Inferior parietal cortex (tissue), 1 donor: ENCODE data around the gene SSR1.
A peak's percentile ranks its signal among the peaks of the same experiment; 100 is the strongest.
"Not testable (repeated sequence)": the region's sequence is repeated elsewhere in the genome, so short reads cannot be mapped to it uniquely, and the experiment has no call there.

ENCODE experiments used
- DNase-seq: peaks from one replicate; pipeline ENCODE4 v3.0.0-alpha.2; 2016; ENCODE audit errors: extremely low spot score

SSR1 gene

DNA sequence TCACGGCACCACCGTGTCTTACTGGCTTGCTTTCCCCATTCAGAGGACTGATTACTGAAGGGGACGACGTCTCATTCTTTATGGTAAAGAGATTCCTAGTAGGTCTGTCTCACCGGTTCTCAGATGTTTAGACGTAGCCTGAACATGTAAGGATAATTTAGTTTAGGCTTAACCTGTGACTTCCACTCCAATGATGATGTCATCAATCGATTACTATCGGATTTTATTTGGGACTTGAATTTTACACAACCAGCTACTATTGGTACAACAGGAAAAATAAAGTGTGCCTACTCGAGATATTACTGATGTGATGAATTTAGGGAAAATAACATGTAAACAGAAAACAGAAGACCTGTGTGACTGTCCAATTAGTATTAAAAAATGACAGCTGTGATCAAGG is 4.5 kb upstream of the SSR1 start:
- DNase-seq: no peak

DNA sequence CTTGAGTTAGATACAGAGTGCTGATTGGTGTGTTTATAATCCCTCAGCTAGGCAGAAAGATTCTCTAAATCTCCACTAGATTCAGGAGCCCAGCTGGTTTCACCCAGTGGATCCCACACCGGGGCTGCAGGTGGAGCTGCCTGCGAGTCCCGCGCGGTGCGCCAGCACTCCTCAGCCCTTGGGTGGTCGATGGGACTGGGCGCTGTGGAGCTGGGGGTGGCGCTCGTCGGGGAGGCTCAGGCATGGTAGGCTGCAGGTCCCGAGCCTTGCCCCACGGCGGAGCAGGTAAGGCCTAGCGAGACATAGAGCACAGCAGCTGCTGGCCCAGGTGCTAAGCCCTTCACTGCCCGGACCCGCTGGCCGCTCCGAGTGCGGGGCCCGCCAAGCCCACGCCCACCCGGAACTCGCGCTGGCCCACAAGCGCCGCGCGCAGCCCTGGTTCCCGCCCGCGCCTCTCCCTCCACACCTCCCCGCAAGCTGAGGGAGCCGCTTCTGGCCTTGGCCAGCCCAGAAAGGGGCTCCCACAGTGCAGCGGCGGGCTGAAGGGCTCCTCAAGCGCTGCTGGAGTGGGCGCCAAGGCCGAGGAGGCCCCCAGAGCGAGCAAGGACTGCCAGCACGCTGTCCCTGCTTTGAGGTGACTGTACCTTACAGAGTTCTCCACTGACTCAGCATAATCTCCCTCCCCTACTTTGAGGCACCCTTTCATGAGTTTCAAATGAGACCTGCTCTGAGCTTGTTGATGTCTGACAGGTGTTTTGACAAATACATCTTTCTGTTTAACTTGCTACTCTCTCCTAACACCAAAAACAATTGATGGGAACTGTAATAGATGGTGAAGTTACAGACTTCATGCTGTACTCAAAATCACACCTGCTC is 3.9 kb upstream of the SSR1 start:
- no peak for DNase-seq

DNA sequence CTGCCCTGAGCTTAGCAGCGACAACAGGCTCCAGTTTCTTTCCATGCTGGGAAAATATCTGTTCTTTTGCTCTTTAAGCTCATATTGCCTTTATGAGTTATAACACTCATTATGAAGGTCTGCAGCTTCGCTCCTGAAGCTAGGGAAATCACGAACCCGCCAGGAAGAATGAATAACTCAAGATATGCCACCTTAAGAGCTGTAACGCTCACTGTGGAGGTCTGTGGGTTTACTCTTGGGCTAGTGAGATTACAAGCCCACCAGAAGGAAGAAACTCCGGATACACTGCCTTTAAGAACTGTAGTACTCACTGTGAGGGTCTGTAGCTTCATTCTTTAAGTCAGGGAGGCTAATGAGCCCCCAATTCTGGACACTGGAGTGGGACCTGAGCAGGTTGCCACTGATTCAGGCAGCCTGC is 3.0 kb upstream of the SSR1 start:
- no peak for DNase-seq

DNA sequence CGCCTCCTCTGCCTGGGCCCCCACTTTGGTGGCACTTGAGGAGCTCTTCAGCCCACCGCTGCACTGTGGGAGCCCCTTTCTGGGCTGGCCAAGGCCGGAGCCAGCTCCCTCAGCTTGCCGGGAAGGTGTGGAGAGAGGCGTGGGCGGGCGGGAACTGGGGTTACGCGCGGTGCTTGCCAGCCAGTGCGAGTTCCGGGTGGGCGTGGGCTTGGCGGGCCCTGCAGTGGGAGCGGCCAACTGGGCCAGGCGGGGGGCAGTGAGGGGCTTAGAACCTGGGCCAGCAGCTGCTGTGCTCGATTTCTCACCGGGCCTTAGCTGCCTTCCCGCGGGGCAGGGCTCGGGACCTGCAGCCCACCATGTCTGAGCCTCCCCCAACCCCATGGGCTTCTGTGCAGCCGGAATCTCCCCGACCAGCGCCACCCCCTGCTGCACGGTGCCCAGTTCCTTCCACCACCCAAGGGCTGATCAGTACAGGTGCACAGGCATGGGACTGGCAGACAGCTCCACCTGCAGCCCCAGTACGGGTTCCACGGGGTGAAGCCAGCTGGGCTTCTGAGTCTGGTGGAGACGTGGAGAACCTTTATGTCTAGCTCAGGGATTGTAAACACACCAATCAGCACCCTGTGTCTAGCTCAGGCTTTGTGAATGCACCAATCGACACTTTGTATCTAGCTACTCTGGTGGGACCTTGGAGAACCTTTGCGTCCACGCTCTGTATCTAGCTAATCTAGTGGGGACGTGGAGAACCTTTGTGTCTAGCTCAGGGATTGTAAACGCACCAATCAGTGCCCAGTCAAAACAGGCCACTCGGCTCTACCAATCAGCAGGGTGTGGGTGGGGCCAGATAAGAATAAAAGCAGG is 2.3 kb upstream of the SSR1 start:
- DNase-seq: not testable (repeated sequence)

DNA sequence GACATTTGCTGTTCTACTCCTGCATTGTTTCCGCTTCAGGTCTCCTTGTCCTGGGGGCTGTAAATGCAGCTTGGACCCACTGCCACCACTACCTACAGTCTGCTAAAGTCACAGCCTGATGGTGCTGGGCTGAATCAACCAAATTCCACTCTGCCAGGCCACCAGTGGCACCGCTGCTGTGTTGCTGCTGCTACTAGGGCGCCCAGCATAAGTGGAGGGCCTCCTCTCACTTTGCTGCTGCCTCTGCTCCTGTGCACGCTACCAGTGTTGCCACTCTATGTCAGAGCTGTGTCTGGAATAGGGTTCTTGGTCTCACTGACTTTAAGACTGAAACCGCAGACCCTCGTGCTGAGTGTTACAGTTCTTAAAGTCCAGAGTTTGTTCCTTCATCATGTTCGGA is 1.4 kb upstream of the SSR1 start:
- DNase-seq: no peak

DNA sequence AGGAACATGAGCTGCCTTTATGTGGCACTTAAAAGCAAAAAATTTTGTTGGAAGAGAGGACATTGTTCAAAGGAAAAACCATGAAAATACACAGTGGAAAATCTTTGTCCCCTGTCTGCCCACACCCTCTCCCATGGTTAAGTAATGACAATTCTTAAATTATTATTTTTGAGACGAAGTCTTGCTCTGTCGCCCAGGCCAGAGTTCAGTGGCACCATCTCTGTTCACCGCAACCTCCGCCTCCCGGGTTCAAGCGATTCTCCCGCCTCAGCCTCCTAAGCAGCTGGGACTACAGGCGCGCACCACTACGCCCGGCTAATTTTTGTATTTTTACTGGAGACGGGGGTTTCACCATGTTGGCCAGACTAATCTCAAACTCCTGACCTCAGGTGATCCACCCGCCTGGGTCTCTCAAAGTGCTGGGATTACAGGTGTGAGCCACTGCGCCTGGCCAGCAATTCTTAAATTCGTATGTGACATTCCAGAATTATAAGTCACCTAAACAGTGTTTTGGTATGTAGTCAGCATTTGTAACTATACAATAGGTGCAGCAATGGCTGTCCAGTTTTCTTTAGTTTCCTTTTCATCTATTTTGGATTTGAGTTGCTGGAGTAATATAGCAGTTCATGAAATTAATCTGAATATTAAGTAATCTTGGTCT is 636 bp upstream of the SSR1 start:
- no peak for DNase-seq

DNA sequence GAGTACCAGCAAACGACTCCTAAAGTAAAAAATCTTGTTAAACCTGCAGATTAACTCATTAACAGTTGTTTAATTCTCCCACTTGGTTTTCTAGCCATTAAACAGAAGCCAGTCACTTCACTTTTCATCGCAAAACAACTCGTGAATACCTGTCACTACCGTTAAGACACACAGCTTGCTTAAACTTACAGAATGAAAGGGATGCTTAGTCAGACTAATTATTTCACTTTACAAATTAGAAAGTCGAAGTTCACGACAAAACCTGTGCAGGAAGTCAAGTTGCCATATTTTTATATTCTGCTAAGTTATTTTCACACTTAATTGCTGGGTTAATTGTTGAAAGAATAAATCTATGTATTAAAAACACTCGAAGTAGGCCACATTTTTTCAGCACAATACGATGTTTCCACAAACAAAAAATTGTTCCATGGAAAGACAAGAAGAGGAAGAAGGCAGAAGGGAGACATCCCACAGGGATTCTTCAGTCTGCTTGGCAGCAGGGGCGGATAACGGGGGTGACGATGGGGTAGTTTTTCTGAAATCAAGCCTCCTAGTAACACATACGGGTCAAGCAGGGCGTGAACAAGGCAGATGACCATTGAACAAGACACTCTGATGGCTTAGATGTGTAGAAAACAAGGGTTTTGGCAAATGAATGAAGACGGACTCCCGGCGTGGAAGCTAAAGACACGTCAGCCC is 933 bp downstream of the SSR1 start:
- DNase-seq: peak; percentile 49

DNA sequence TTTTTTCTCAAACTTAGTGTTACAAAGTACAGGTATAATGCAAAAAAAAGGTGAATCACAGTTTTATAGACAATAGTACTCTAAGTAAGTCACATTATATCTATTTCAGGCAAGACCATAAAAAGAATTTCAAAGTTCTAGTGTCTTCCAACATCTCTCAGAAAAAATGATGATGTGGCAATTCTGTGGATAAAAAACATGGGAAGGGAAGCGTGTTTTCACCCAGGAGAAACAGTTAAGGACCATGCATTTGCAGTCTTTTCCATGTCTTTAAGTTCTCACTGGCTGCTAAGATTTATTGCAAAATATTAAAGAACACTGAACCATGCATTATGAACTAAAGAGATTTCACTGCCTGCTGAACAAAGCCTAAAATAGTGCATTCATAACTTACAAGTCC is 1.8 kb downstream of the SSR1 start:
- no peak for DNase-seq

DNA sequence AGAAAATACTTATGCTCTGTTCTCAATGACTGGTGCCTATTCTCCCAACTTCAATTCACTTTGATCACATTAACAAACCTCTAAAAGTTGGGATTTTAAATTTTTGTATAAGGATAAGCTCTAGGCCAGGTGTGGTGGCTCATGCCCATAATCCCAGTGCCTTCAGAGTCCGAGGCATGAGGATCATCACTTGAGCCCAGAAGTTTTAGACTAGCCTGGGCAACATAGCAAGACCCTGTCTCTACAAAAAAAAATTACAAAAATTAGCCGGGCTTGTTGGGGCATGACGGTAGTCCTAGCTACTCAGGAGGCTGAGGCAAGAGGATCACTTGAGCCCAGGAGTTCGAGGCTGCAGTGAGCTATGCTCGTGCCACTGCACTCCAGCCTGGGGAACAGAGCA is 3.9 kb downstream of the SSR1 start:
- DNase-seq: no peak

DNA sequence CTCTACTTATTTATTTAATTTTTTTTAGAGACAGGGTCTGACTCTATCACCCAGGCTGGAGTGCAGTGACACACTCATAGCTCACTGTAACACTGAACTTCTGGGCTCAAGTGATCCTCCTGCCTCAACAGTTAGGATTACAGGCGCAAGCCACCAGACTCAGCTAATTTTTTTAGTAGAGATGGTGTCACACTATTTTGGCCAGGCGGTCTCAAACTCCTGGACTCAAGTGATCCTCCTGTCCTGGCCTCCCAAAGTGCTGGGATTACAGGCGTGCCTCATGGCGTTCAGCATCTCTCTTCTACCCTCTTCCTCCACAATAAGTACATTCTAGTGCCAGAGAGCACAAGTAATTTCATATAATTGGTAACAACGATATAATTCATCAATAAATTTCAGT is 5.5 kb downstream of the SSR1 start:
- no peak for DNase-seq

DNA sequence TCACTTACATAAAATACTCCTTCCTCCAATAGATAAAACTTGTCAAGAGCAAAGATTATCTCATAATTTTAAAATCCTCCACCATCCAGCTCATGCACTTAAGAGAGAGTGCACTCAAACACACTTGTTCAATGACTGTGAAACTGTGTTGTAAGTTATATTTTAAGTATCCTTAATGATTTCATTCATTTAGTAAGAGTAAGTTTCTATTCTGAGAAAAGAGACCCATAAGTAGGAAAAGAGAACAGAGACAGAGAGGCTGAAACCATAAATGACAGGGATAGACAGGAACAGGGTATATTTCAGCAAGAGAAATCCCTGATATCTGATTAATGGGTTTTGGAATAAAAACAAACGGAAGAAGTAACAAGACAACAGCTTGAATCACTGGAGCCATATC is 8.2 kb downstream of the SSR1 start:
- no peak for DNase-seq

DNA sequence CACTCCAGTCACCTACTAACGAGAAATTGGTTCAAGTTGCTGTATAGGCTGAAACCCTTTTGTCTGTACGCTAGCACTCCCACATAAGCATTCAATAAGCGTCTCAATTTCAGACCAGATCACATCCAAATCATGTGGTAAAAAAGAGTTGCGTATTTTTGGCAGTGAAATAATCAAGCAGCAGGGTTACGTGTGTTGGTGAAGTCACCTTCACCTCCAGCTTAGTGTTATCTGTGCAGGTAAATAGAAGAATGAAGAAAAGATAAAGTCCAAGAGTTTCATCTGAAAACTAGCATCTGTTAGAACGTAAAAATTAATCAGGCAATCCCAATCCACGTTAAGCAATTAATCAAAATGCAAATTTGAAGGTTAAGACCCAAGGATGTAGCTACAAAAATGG is 11.3 kb downstream of the SSR1 start:
- DNase-seq: no peak

DNA sequence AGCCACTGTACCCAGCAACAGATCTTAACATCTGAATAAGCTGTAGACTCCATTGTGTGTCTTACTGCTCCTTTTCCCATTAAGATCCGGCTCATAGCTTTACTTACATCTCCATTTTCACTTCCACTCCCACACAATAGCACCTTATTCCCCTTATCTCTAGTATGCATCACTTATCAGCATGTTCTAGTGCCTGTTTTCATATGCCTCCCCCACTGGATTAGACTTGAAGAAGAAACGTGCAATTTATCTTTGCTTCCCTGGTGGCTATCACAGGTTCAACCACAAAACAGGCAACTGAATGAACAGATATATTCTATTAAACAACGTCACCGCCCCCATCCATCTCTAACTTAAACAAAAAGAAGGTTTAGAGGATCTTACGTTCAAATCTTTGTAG is 12.1 kb downstream of the SSR1 start:
- DNase-seq: no peak

DNA sequence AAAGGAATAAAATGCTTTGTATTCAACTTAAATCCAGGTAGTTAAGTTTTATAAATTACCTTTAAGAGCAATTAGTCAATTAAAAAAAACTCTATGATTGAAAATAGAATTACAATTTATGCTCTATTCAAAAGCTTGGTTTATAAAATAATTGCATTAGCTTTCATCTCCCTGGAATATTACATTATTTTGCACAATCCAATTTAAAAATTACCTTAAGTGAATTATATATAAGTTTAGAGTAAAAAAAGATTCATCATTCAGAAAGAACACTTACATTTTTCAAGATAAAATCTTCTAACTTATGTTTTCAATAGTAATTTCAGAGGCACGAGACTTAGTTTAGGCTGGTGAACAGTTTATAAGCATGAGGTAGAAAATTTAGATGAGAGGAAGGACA is 14.9 kb downstream of the SSR1 start:
- no peak for DNase-seq

DNA sequence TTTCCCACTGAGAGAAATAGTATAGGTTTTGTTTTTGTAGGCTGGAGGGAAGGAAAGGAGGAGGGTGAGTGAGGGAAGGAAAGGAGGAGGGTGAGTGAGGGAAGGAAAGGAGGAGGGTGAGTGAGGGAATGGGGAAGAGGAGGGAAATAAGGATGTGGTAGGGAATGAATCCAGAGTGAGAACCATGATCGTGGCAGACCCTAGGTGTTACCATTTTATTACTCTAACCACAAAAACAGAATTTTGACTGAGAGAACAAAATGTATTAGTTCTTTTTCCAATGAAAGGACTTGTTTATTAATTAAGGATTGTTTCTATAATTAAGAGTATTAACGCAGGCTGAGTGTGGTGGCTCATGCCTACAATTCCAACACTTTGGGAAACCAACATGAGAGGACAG is 16.4 kb downstream of the SSR1 start:
- no peak for DNase-seq

DNA sequence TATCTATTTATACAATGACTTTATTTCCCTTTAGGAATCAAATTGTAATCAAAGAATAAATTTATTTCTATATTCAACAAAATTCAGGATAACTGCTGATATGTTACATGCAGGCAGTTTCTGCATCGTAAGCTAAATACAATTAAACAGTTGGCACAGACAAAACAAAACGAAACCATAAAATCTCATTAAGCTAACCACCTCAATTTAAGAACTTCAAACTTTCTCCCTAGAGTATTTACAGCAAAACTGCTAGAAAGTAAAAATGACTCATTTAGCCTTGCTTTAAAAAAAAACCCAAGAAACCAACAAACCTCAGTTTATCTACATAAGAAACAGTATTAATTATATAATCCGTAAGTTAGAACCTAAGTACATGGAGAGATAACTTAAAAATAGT is 17.1 kb downstream of the SSR1 start:
- no peak for DNase-seq

DNA sequence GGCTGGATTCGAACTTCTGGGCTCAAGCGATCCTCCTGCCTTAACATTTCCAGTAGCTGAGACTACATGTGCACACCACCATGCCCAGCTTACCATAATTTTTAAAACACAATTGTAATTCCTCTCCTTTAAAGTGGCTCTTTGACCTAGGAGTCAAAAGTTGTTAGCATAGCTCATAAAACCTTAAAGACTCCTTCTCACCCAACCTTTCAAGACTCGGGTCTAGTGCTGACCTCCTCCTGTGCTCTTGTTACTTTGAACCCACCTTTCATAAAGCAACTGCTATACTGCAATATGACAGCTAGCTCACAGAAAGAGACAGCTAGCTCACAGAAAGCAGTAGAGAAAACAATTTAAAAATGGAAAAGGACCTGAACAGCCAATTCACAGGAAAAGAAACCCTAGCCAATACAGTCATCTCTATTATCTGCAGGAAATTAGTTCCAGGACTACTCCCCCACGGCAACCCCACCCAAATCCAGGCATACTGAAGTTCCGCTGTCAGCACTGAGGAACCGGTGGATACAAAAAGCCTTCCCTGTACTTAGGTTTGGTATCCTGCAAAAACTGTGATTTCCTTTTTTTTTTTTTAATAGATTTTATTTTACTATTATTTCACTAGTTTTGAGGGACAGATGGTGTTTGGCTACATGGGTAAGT is 20.3 kb downstream of the SSR1 start:
- DNase-seq: no peak

DNA sequence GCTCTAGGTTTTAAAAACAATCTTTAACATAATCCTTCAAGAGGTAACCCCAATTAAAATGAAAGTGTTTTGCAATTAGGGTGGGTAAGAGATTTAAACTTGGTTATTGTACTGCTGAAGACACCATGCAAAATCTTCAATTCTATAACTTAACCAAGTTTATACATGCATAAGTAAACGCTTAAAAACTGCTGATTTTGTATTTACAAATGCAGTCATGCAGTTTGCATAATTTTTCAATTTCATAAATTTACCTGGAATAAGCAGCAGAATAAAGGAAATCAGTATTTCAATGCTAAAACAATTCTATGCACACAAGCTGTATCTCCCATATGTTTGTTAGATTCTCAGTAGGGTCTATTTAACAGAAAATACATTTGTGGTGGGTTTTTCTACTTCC is 22.9 kb downstream of the SSR1 start:
- DNase-seq: no peak

DNA sequence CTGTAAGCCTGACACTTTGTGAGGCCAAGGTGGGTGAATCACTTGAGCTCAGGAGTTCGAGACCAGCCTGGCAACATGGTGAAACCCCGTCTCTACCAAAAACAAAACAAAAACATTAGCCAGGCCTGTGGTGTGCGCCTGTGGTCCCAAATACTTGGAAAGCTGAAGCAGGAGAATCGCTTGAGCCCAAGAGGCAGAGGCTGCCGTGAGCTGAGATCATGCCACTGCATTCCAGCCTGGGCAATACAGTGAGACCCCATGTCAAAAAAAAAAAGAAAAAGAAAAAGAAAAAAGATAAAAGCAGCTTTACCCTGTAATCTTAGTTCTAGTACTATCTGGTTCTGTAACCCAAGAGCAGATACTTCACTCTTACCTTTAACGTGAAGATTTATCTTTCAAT is 27.6 kb downstream of the SSR1 start:
- no peak for DNase-seq

DNA sequence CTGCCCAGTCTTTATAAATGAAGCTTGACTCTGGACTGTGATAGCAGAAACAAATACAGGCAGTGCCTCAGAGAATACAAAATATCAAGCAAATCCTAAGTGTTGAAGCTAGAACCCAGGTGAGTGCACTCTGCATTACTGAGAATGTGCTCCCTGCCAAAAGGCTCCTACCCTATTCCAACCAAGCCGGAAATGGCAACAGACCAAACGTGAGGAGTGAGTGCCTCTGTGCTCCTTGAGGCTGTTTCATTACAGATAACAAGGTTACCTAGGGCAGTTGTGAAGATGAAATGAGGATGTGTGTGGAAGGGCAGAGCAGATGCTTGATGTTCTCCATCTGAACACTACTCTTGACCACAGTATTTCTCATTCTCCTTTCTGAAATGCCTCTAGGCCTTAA is 29.3 kb downstream of the SSR1 start:
- DNase-seq: no peak
